Stimulated activated CD4-positive, alpha-beta T cell treated with anti-CD3 and anti-CD28 coated beads, Interleukin-15, amount 100 ng/mL, for 1 hour (primary cell): ENCODE results near the gene WTAP.
"Not testable (repeated sequence)": the region's sequence is repeated elsewhere in the genome, so short reads cannot be mapped to it uniquely, and the experiment has no call there.

Experiments
- DNase-seq, 2 donors: peaks; one replicate each; pipeline ENCODE4 v3.0.0-alpha.2; 2020; ENCODE audit warnings: low read depth in 1 of 2, low spot score in 1 of 2

Gene WTAP

GRCh38 chr6:159726918-159727716, at the start of gene WTAP:
Gene WTAP, plus strand, starts transcription at chr6:159727506. Its CDS starts 8,760 bp downstream, at chr6:159736266.
- DNase-seq: peak; percentile 94 to 95

- no peak for DNase-seq
These were observed 49.7 kb upstream of the WTAP start for GRCh38 chr6:159677506-159678165.

GRCh38 chr6:159678574-159678973, 48.7 kb upstream of the WTAP start:
- DNase-seq: no peak

GRCh38 chr6:159679091-159680077, 47.9 kb upstream of the WTAP start:
- DNase-seq: no peak

GRCh38 chr6:159680104-159680503, 47.2 kb upstream of the WTAP start:
- no peak for DNase-seq

GRCh38 chr6:159681191-159681880, 46.0 kb upstream of the WTAP start:
- no peak for DNase-seq

- DNase-seq: no peak
These were observed 45.0 kb upstream of the WTAP start for GRCh38 chr6:159682295-159682694.

- DNase-seq: no peak
These were observed 44.5 kb upstream of the WTAP start for GRCh38 chr6:159682810-159683209.

GRCh38 chr6:159684013-159684304, 43.3 kb upstream of the WTAP start:
- DNase-seq: no peak

GRCh38 chr6:159686040-159686439, 41.3 kb upstream of the WTAP start:
- DNase-seq: no peak

- DNase-seq: no peak
These were observed 40.6 kb upstream of the WTAP start for GRCh38 chr6:159686703-159687102.

GRCh38 chr6:159687341-159687740, 40.0 kb upstream of the WTAP start:
- no peak for DNase-seq

GRCh38 chr6:159688266-159688905, 38.9 kb upstream of the WTAP start:
- no peak for DNase-seq

GRCh38 chr6:159689001-159689400, 38.3 kb upstream of the WTAP start:
- DNase-seq: no peak

- DNase-seq: not testable (repeated sequence)
These were observed 37.2 kb upstream of the WTAP start for GRCh38 chr6:159690135-159690534.

GRCh38 chr6:159691133-159691962, 36.0 kb upstream of the WTAP start:
- no peak for DNase-seq

- no peak for DNase-seq
These were observed 35.4 kb upstream of the WTAP start for GRCh38 chr6:159691963-159692287.

GRCh38 chr6:159692303-159693127, 34.8 kb upstream of the WTAP start:
- peak; percentile 35 to 41 for DNase-seq
